AG08396 (cell line): Measurements from ENCODE around the gene TMEM132A.

Experiments used
- DNase-seq: peaks from one replicate; pipeline ENCODE4 v3.0.0; 2012; ENCODE audit warnings: low spot score, mixed read lengths

Gene TMEM132A

GRCh38 chr11:60924110-60924905 is at the start of gene TMEM132A:
Gene TMEM132A (plus strand): TSS chr11:60924460. CDS start chr11:60924634, 174 bp downstream.
- DNase-seq: peak; percentile 94

GRCh38 chr11:60875366-60876167 is 48.7 kb upstream of the TMEM132A start:
- DNase-seq: no peak

DNA sequence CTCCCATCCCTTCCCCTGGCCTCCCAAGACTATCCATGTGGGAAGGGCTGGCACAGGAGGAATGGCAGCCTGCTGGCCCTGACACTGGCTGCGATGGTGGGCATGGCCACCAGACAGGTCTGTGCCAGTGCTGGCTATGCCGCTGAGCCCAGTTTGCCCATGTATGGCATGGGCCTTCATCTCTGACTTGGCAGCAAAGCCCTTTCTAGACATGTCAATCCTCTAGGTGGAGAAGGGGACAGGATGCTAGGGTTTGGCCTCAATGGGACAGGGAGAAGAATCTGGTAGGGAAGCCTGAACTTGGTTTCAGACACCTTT is 48.1 kb upstream of the TMEM132A start:
- no peak for DNase-seq

- DNase-seq: no peak
These were observed 45.8 kb upstream of the TMEM132A start for GRCh38 chr11:60878245-60879101.

DNA sequence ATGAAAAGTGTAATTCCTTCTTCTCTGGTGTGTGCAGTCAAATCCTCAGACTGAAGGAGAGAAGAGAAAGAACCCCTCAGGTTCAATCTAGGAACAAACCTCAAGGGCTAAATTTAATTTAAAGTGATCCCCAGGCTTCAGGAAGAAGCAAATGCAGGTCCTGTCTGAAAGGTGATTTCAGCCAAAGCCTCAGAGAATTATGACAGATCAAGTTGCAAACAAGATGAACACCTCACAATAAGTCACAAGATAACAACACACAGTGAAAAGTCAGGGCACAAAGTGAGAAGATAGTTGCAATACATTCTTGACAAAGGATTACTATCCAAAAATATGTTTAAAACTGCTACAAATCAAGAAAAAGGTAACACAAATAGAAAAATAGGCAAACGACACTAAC is 45.2 kb upstream of the TMEM132A start:
- no peak for DNase-seq

- DNase-seq: no peak
These were observed 44.2 kb upstream of the TMEM132A start for GRCh38 chr11:60879971-60880588.

GRCh38 chr11:60880643-60881282 is 43.5 kb upstream of the TMEM132A start:
- DNase-seq: no peak

GRCh38 chr11:60887556-60887955 is 36.7 kb upstream of the TMEM132A start:
- DNase-seq: peak; percentile 58

DNA sequence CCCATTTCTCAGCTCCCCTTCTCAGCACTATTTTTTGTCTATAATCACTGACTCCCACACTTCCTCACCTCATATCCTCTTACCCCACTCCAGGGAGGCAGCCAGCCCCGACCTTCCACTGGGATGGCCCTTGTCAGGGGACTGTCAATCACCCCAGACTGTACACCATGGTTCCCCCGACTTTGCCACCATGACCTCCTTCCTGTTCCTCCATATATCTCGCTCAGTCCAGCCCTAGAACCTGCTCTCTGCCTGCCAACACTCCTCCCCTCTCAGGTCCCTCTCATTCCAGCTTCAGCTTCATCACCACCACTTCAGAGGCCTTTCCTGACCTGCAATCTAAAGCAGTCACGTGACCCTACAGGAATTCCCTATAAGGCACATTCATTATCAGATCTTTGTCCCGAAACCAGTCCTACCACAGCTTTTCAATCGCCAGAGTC is 34.4 kb upstream of the TMEM132A start:
- DNase-seq: no peak

- DNase-seq: no peak
These were observed 33.6 kb upstream of the TMEM132A start for GRCh38 chr11:60890696-60891095.

DNA sequence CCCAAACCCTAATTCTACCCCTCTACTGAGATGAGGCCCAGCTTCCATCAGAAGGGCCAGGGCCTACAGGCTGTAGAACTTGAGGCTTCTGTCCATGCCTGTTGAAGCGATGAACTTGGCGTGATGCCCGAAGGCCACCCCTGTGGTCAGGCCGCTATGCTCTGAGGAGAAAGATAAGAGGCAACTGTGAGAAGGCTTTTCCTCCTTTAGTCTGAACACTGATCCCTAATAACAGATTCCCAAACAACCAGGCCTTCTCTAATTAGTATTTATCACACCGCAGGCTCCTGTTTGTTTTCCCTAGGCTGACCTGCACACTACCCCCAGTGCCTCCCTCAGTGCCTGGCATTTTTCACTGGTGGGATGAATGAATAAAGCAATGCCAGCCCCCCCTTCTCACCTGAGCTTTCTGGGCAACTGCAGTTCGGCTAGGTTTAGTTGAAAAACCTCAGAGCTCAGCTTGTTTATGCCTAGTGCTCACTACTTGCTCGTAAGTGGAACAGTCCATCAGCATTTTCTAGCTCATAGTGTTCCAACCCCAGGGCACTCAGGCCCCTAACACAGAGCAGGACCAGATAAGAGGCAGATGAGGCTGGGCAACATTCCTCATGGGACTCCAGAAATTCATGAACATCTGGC is 33.0 kb upstream of the TMEM132A start:
- no peak for DNase-seq

- no peak for DNase-seq
These were observed 28.6 kb upstream of the TMEM132A start for GRCh38 chr11:60895687-60896086.

DNA sequence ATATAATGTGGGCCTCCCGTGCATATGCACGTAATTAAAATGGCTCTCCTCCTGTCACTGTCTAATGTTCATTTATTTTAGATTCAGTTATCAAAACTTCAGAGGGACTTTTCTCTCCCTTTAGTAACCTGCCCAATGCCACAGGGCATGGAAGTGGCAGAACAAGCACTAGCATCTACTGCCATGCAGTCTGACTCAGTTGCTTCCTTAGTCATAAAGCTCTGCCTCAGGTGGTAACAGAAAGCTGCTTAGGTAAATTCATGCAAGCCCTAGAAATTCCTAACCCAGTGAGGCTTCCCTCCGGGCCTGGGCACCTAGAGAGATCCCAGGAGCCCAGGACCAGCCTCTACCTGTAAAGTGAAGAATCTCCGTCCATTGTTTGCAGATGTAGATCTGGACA is 26.8 kb upstream of the TMEM132A start:
- no peak for DNase-seq

GRCh38 chr11:60899046-60899936 is 25.0 kb upstream of the TMEM132A start:
- DNase-seq: peak; percentile 76

DNA sequence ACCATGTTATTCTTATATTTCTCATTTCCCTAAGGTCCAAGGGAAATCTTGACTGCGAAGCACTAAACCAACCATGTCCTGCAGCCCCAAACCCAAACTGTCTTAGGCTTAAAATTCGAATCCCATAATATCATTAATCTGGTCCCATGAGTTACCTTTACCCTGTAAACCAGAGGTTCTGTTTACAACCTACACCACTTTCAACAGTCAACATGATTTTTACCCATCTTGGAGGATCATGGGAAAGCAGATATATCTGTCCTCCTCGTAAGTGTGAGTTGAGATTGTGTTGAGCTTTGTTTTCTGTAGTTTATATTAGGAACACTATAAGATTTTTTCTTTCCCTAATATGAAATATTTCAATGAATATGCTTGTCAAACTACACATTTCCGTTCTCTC is 24.3 kb upstream of the TMEM132A start:
- no peak for DNase-seq

DNA sequence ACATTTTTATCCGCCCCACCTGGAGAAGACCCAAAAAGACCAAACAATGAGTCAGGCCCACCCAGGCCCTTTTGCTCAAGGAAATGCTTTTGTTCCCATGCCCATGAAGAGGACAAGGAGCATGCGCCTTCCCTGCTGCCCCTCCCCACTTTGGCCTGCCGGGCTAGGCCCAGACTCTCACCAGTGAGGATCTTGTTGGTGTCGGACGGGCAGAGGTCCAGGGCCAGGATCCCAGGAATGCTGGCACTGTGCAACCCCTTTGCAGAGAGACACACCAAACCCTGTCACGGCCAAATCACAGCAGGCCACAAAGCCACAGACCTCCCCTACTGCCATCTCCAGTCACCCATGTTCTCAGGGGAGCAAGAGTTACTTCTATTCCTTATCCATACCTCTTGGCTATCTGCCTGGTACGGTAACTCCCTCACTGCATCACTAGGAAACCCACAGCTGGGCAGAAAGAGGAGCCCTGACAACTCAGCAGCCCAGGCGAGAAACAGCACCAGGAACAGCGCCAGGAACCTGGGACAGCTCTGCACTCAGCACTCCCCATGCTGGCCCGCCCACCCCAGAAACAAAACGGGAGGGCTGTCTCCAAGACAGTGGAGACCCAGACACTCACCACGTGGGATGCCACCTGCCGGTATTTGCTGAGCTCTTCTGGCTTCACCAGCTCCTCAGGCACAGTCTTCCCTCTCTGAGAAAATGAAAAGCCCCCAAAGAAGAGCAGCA is 23.4 kb upstream of the TMEM132A start:
- no peak for DNase-seq

GRCh38 chr11:60902625-60903024 is 21.6 kb upstream of the TMEM132A start:
- no peak for DNase-seq

DNA sequence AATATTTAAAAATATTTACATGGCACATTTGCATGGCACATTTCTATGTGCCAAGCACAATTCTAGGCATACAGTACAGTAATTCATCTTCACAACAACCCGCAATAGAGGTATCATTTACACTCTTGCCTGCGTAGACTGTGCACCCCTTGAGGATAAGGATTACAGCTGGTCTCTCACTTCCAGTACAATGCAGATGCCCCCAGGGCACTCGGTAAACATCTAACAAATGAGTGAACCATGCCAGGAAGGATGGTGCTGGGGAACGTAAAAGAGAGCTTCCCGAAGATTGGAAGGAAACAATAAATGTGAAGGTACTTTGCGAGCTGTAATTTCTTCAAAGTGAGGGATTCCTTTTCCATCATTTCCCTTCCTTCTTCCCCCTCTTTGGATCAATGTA is 19.2 kb upstream of the TMEM132A start:
- no peak for DNase-seq

- DNase-seq: no peak
These were observed 18.6 kb upstream of the TMEM132A start for GRCh38 chr11:60905551-60906113.
